GM12874 (cell line): ENCODE results near the gene PDE2A.

Experiments
- CTCF ChIP-seq: IDR thresholded peaks from 2 replicates; pipeline ENCODE4 v1.5.1; 2011; ENCODE audit warnings: low read depth, mild to moderate bottlenecking, control low read depth, low read length, moderate library complexity; ENCODE audit not compliant: insufficient read depth

Gene PDE2A

GRCh38 chr11:72573072-72573854 is 101.0 kb downstream of the PDE2A start:
- peak; percentile 68 for TF ChIP-seq CTCF

- no peak for TF ChIP-seq CTCF
Measured at GRCh38 chr11:72570893-72571661, 103.1 kb downstream of the PDE2A start.

- TF ChIP-seq CTCF: no peak
Measured at GRCh38 chr11:72569966-72570892, 104.0 kb downstream of the PDE2A start.

- TF ChIP-seq CTCF: no peak
Measured at GRCh38 chr11:72568861-72569260, 105.4 kb downstream of the PDE2A start.

- TF ChIP-seq CTCF: no peak
Measured at GRCh38 chr11:72562431-72562830, 111.8 kb downstream of the PDE2A start.

GRCh38 chr11:72561856-72562255 is 112.4 kb downstream of the PDE2A start:
- TF ChIP-seq CTCF: no peak

- no peak for TF ChIP-seq CTCF
Measured at GRCh38 chr11:72556433-72556832, 117.8 kb downstream of the PDE2A start.
